Activated effector memory CD4-positive, alpha-beta T cell treated with anti-CD3 and anti-CD28 coated beads, Interleukin-2, amount 50 U/mL, for 16 hours (primary cell): Measurements from ENCODE around the gene SRGN.

Experiments
- DNase-seq: peaks from one replicate; pipeline ENCODE4 v3.0.0-alpha.2; 2020

The SRGN gene

GRCh38 chr10:69142983-69143382 is 55.1 kb downstream of the SRGN start:
- no peak for DNase-seq

GRCh38 chr10:69145329-69145728 is 57.4 kb downstream of the SRGN start:
- no peak for DNase-seq

- no peak for DNase-seq
Observed at GRCh38 chr10:69145864-69146263, 58.0 kb downstream of the SRGN start.

- no peak for DNase-seq
Observed at GRCh38 chr10:69146759-69147158, 58.9 kb downstream of the SRGN start.

GRCh38 chr10:69151984-69152383 is 64.1 kb downstream of the SRGN start:
- DNase-seq, result no peak

- DNase-seq, result no peak
Observed at GRCh38 chr10:69153227-69153626, 65.3 kb downstream of the SRGN start.
